DND-41 (cell line): ENCODE results near the gene IGSF11.

Experiments used
- ATAC-seq: fragments of 200-7000 bp; cut with Tn5 transposase; 3 replicates; pipeline ENCODE4 v1.9.1; 2021; ENCODE audit warnings: low read depth; ENCODE audit not compliant: insufficient read depth
- DNase-seq: peaks from one replicate; pipeline ENCODE4 v3.0.0-alpha.2; 2020
- H2AFZ ChIP-seq: 2 replicates; pipeline ENCODE4 v1.6.0; 2012; ENCODE audit warnings: low read depth, low read length
- H3K27ac ChIP-seq: 2 replicates; pipeline ENCODE4 v1.5.1; 2012; ENCODE audit warnings: low read length, inconsistent platforms
- H3K27me3 ChIP-seq: fragments of 200-600 bp; sonication (generic); 2 replicates; pipeline ENCODE4 v1.6.0; 2012; ENCODE audit warnings: low read length, mild to moderate bottlenecking, inconsistent platforms; ENCODE audit not compliant: insufficient read depth, poor library complexity
- H3K36me3 ChIP-seq: 2 replicates; pipeline ENCODE4 v1.5.1; 2012; ENCODE audit warnings: low read length, inconsistent platforms; ENCODE audit not compliant: insufficient read depth
- H3K4me1 ChIP-seq: 2 replicates; pipeline ENCODE4 v1.5.1; 2012; ENCODE audit warnings: mild to moderate bottlenecking, low read length; ENCODE audit not compliant: insufficient read depth
- H3K4me2 ChIP-seq: 2 replicates; pipeline ENCODE4 v1.6.0; 2012; ENCODE audit warnings: mild to moderate bottlenecking, moderate library complexity, low read length, inconsistent platforms; ENCODE audit not compliant: insufficient read depth
- H3K4me3 ChIP-seq, 2 experiments: fragments of 200-600 bp in 1 of 2; shearing (Covaris generic) in 1 of 2; 2 replicates each; pipeline ENCODE4 v1.5.1; 2012 to 2016; ENCODE audit warnings: inconsistent platforms in 2 of 2, low read length in 2 of 2, mild to moderate bottlenecking in 2 of 2, low read depth in 1 of 2, moderate library complexity in 1 of 2
- H3K79me2 ChIP-seq: 2 replicates; pipeline ENCODE4 v1.6.0; 2012; ENCODE audit warnings: low read length, inconsistent platforms; ENCODE audit not compliant: insufficient read depth
- H3K9ac ChIP-seq: 2 replicates; pipeline ENCODE4 v1.6.0; 2012; ENCODE audit warnings: low read depth, mild to moderate bottlenecking, inconsistent platforms, low read length, moderate library complexity
- H3K9me3 ChIP-seq: 2 replicates; pipeline ENCODE4 v1.5.1; 2012; ENCODE audit warnings: low read length, moderate library complexity, mild to moderate bottlenecking, inconsistent platforms; ENCODE audit not compliant: insufficient read depth, severe bottlenecking
- H4K20me1 ChIP-seq: 2 replicates; pipeline ENCODE4 v1.6.0; 2012; ENCODE audit warnings: low read length; ENCODE audit not compliant: insufficient read depth
- EZH2 ChIP-seq: IDR thresholded peaks from 3 replicates; pipeline ENCODE4 v1.6.1; 2012; ENCODE audit warnings: borderline replicate concordance, low read depth, mild to moderate bottlenecking, moderate library complexity, low read length, inconsistent platforms; ENCODE audit not compliant: severe bottlenecking
- TF ChIP-seq, protein P1 (sequence below): IDR thresholded peaks from 2 replicates; pipeline ENCODE4 v1.5.1; 2012; ENCODE audit warnings: borderline replicate concordance, low read length, moderate library complexity, mild to moderate bottlenecking; ENCODE audit not compliant: poor library complexity, severe bottlenecking; ENCODE audit errors: extremely low read depth

Gene IGSF11

DNA sequence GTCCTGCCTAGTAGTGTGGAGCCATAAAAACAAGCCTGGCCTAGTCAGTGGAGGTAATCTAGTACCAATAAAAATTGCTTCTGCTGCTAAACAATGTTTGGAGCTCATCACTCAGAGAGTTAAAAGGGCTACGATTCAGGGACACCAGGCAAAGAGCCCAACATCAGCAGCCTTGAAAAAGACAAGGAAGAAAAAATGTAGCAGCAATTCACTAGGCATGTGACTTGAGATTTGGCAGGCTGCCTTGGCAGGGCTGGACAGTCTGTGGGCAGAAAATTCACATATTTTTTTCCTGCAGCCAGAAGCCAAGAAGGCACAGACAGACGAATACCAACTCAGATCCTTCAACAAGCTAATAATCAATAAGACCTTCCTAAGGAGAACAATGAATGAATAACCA lies 47.2 kb downstream of the IGSF11 start:
- H3K36me3 ChIP-seq: no peaks in the 10 kb centered on the region
- H3K27ac ChIP-seq: no peak overlapping the region
- H4K20me1 ChIP-seq: no peaks in the 10 kb centered on the region
- H3K4me3 ChIP-seq: no peak overlapping the region
- H3K4me1 ChIP-seq: no peaks in the 10 kb centered on the region
- no peak for ATAC-seq
- H3K79me2 ChIP-seq: no peaks in the 10 kb centered on the region
- DNase-seq: no peak
- H2AFZ ChIP-seq: no peak overlapping the region
- H3K27me3 ChIP-seq: no peaks in the 10 kb centered on the region
- no peak overlapping the region for H3K4me2 ChIP-seq
- no peaks in the 10 kb centered on the region for H3K9me3 ChIP-seq
- TF ChIP-seq, protein P1, sequence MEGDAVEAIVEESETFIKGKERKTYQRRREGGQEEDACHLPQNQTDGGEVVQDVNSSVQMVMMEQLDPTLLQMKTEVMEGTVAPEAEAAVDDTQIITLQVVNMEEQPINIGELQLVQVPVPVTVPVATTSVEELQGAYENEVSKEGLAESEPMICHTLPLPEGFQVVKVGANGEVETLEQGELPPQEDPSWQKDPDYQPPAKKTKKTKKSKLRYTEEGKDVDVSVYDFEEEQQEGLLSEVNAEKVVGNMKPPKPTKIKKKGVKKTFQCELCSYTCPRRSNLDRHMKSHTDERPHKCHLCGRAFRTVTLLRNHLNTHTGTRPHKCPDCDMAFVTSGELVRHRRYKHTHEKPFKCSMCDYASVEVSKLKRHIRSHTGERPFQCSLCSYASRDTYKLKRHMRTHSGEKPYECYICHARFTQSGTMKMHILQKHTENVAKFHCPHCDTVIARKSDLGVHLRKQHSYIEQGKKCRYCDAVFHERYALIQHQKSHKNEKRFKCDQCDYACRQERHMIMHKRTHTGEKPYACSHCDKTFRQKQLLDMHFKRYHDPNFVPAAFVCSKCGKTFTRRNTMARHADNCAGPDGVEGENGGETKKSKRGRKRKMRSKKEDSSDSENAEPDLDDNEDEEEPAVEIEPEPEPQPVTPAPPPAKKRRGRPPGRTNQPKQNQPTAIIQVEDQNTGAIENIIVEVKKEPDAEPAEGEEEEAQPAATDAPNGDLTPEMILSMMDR: no peak
- TF ChIP-seq EZH2: no peak
- H3K9ac ChIP-seq: no peak overlapping the region

DNA sequence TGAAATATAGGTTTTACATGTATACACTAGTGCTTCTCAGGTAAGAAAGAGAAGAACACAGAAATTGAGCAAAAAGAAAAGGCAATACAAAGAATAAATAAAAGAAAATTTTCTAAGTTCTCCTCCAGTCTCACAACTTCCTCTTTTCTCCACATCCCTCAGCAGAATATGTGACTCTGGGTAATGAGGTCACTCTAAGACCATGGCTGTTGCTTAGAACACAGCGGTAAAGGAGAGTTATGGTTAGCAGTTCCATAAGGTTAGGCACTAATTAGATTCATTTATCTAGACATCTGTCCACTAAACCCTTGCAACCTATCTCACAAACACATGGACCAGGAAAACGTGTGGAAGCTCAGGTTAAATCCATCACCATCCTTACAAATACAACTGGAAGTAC lies 47.9 kb downstream of the IGSF11 start:
- H3K9me3 ChIP-seq: no peaks in the 10 kb centered on the region

DNA sequence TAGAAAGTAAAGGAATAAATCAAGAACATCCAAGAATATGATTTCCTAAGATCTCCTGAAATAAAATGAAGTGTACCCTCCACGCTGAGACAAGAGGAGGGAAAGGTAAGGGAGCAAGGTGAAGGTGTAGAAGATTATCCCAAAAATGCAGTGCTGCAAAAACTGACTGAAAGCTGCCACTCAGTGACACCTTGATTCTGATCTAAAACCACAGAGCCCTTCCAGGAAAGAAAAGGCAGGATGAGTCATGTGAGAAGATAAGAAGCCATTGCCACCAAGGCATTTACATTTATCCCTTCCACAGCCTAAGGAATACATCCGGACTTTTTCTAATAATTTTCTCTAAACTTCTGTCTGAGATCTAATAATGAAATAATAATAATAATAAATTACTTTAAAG lies 49.9 kb downstream of the IGSF11 start:
- H3K9me3 ChIP-seq: no peaks in the 10 kb centered on the region
- no peak overlapping the region for H3K4me2 ChIP-seq
- H2AFZ ChIP-seq: no peak overlapping the region
- TF ChIP-seq EZH2: no peak
- TF ChIP-seq, protein P1: no peak
- H4K20me1 ChIP-seq: no peaks in the 10 kb centered on the region; the same call in 1 of the 2 replicates
- ATAC-seq (no peak), DNase-seq (no peak)
- peaks cover 5% of the 10 kb centered on the region for H3K27me3 ChIP-seq
- no peak overlapping the region for H3K27ac ChIP-seq
- no peaks in the 10 kb centered on the region for H3K36me3 ChIP-seq
- H3K4me1 ChIP-seq: no peaks in the 10 kb centered on the region
- H3K9ac ChIP-seq: no peak overlapping the region
- H3K4me3 ChIP-seq: no peak overlapping the region
- H3K79me2 ChIP-seq: no peaks in the 10 kb centered on the region

More for the DNA sequence above, 47.9 kb downstream of the IGSF11 start:
- Histone ChIP-seq H4K20me1 (no peaks in the 10 kb centered on the region; the same call in 1 of the 2 replicates), H3K4me3 (no peak overlapping the region), H3K27ac (no peak overlapping the region), H3K27me3 (peaks cover under 1% of the 10 kb centered on the region), H3K4me1 (no peaks in the 10 kb centered on the region), H3K9ac (no peak overlapping the region), H3K36me3 (no peaks in the 10 kb centered on the region), H3K4me2 (no peak overlapping the region), H3K79me2 (no peaks in the 10 kb centered on the region), H2AFZ (no peak overlapping the region)
- no peak for ATAC-seq
- TF ChIP-seq, protein P1: no peak
- TF ChIP-seq EZH2: no peak
- no peak for DNase-seq

DNA sequence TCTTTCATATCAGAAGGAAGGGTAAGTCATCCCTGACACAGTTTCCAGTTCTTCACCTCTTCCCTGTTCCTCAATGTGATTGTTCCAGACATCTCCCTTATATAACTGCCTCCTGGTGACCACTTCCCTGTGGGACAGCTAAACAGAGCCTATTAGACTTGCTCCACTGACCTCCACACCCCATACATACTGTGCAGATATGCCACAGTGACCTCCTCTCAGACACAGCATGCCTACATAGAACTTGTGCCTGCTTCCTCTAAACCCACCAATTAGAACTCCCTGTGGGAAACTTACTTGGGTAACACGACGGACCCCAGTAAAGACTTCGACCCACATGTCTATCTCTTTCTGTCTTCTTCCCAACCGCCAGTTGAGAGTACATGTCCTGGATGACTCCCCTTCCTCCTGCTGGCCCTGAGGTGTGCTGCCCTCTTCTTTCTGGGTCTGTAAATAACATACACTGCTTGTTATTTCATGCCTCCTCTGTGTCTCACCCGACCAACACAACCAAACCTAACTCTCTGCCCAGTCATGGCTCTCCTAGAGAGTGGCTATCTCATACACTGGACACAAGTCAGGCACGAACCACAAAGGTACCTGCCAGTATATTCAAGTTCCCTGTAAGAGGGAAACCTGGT lies 53.0 kb downstream of the IGSF11 start:
- Histone ChIP-seq H3K4me2 (no peak overlapping the region), H3K4me3 (no peak overlapping the region), H3K79me2 (no peaks in the 10 kb centered on the region), H3K9me3 (no peaks in the 10 kb centered on the region), H3K27me3 (peaks cover 5% of the 10 kb centered on the region), H3K9ac (no peak overlapping the region), H2AFZ (no peak overlapping the region), H3K4me1 (no peaks in the 10 kb centered on the region), H4K20me1 (no peaks in the 10 kb centered on the region; the same call in 1 of the 2 replicates), H3K27ac (no peak overlapping the region), H3K36me3 (no peaks in the 10 kb centered on the region)
- no peak for TF ChIP-seq EZH2
- TF ChIP-seq, protein P1: no peak
- no peak for DNase-seq
- no peak for ATAC-seq
